Renal cortex interstitium (tissue), 11 donors: ENCODE data around the gene ANAPC1. TPM values are rescaled to one million over a fixed set of nuclear protein-coding genes. Genes with fewer than 3 reads are reported as not detected.
"Not testable (repeated sequence)": the region's sequence is repeated elsewhere in the genome, so short reads cannot be mapped to it uniquely, and the experiment has no call there.

Experiments used
- DNase-seq, 11 donors: peaks; one replicate each; pipeline ENCODE4 v3.0.0-alpha.2; 2013; ENCODE audit warnings: low read depth in 9 of 11, low spot score in 4 of 11; ENCODE audit errors: extremely low read depth in 1 of 11
- polyA plus RNA-seq, 3 donors: library from polyadenylated mRNA; unstranded; fragments of 120-200 nt; gene quantifications; one replicate each; pipeline ENCODE4 v1.2.1, GENCODE V29; 2013; ENCODE audit not compliant: insufficient read length in 3 of 3

The ANAPC1 gene
- polyA plus RNA-seq, 3 donors = 31.1 to 38.1 (median 32.0) TPM

DNA sequence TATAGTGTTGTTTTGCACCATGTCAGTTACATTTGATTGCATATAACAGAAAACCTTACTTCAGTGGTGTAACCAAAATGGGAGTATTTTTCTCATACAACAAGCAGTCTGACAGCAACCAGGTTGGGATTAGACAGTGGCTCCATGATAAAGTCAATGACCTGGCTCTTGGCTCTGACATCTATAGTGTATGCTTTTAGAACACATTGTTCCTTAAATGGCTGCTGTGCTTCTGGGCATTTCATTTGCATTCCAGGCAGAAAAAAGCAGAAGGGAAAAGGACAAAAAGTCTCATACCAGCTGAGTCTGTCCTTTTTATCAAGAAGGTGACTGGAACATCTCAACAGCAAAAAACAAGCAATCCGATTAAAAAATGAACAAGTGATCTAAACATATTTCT lies 24.6 kb upstream of the ANAPC1 start:
- no peak for DNase-seq

DNA sequence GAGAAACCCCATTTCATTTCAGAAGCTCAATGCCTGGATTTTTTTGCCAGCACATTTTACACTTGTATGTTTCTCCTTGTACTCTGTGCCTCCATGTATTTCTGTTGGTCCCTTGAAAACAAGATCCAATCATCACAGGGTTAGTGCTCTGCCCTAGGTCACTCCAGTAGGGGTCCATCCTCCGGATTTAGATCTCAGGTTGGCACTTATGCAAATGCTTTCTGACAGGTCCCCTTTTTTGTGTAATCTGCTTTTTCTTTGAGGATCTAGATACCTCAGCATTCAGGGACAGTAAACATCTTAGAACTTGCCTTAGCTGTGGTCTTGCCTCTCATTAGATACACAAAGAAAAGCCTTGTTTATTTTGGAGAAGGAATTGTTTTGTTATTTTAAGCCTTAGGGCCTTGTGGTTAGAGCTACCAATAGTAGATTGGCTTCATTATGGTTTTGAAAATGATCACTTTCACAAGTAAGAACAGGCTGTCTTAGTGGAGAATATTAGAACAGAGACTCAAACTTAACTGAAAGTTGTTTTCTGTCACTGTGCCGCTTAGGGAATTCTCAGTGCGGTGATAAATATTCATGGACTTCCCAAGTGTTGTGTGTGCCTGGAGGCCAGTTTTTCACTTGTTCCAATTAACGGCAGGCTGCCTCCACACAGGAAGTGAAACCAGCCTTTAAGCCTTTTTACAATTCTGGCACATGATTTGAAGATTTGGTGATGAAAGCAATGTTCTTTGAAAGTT lies 22.2 kb upstream of the ANAPC1 start:
- DNase-seq = no peak

DNA sequence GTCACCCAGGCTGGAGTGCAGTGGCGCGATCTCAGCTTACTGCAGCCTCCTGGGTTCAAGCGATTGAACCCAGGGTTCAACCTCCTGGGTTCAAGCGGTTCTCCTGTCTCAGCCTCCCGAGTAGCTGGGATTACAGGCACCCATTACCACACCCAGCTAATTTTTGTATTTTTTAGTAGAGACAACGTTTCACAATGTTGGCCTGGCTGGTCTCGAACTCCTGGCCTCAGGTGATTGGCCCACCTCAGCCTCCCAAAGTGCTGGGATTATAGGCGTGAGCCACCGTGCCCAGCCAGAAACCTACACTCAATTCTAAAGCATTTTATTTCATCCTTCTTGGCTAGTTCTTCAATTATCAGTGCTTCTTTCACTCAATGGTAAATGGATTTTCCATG lies 21.5 kb upstream of the ANAPC1 start:
- not testable (repeated sequence) for DNase-seq

DNA sequence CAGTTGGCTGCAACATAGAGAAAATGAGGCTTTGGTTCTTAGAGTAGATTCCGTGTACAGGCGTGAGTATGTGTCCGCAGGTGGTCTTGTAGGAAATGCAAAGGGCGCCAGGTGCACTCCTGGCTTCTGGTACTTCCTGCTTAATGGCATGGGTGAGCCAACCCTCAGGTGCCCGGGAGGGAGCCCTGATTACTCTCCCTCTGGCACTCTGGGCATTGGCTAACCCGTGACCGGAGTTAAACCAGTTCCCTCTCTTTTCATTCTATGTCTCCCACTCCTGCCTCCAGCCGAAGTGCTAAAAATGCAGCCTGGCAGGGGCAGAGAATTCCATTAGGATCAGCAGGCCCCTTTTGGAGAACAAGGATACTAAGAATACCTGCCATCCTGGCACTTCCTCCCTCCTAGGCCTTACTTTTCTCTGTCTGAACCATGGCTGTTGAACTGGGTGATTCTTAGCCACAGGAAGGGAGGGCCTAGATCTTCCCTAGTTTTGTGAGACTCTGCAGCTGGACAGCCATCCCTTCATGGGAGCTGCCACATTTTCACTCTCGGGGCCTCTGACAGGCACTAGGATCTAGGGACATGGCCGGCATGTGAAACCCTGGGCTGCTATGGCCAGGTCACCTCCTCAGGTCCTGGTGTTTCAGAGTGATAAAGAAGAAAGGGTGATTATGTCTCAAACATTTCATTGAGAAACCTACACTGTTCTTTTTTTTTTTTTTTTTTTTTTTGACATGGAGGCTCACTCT lies 20.9 kb upstream of the ANAPC1 start:
- DNase-seq = no peak

DNA sequence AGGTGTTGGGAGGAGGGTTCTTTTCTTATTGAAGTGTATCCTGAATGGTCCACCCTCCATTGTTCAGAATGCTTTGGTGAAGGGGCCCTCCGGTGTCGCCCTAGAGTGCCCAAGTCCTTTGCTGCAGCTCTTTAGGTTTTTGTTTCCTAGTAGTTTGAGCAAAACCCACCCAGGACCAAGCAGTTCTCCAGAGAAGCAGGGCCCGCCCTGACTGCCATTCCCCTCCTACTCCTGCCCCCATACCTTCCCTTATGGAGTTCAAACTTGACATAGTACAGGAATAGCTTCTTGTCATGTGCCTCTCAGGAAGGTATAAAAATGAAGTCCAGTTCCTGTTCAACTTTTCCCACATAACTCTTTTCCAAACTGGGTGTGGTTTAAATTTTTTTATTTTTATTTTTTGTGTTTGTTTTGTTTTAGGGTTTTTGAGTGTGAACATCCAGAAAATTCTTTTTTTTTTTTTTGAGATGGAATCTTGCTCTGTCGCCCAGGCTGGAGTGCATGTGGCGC lies 20.0 kb upstream of the ANAPC1 start:
- no peak for DNase-seq

GRCh38 chr2:111903516-111903915 lies 19.5 kb upstream of the ANAPC1 start:
- no peak for DNase-seq

GRCh38 chr2:111900859-111901258 lies 16.9 kb upstream of the ANAPC1 start:
- no peak for DNase-seq

DNA sequence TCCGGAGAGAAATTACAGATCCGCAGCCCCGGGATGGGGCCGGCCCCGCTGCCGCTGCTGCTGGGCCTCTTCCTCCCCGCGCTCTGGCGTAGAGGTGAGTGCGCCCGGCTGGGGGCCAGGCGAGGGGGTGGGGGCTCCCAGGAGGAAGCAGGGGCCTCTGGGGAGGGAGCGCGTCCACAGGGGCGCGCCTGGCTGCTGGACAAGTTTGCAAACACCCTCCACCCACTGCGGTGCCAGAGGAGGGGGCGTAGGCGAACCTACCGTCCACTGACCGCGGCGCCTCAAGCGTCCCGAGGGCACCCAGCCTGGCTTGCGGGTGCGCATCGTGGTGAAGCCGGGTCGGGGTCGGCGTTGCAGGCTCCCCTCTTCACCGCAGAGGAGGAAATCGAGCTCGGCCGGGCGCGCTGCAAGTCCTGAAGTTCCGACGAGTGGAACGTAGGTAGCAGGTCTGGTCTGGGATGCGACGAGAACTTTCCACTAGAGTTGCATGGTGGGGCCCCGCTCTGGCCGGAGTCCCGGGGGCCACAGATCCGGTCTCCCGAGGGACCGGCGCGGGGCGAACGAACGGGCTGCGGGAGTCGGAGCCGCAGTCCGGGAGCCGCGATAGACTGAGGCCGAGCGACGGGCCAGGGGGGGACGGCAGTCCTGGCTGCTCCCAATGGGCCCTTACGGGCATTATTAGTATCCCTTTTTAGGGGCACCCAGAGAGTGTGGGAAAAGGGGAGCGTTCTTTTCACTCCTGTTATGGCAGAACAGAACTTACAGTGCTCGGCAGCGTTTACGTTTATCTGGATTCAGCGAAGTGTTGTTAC lies 14.9 kb upstream of the ANAPC1 start:
- no peak for DNase-seq

DNA sequence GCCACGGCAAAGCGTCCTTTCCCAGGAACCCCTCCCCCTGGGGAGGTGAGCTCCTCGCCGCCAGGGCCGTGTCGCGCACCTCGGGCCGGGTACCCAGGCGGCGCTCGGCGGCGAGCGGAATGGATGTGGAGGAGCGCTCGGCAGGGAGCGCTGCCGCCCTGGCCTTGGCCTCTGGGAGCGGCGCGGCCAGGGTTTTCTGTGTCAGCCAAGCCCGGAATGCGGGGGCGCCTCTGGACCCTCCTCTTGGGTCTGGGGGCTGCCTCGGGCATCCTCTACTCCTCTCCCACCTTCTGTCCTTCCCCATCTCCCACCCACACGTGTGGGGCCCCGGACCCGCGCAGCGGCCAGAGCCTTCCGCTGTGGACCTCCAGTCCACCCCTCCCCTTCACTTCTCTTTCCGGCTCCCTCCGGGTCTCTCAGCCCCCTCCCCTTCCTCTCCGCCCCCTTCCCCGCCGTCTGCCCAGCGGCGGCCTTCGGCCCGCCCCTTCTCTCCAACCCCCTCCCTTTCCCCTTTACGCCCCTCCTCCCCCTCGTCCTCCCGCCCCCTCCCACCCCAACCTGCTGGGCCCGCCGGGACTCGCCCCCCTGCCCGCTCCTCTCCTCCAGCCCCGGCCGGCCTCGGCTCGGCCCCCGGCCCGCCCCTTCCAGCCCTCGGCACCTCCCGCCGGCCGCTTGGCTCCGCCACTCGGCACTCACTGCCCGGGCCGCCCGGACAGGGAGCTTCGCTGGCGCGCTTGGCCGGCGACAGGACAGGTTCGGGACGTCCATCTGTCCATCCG lies 14.1 kb upstream of the ANAPC1 start, which contains the start of gene MERTK:
Gene MERTK, plus strand, starts transcription at position 684 of the 779 bp plus-strand sequence. CDS start 129 bp downstream, outside the sequence.
- peak in 10 of 11 donors; percentile 83 to 93 (median 88) for DNase-seq

GRCh38 chr2:111897630-111897923 lies 13.6 kb upstream of the ANAPC1 start:
- DNase-seq = no peak

- DNase-seq = no peak
These were observed 12.6 kb upstream of the ANAPC1 start for GRCh38 chr2:111896576-111896975.

GRCh38 chr2:111896024-111896423 lies 12.0 kb upstream of the ANAPC1 start:
- no peak for DNase-seq

DNA sequence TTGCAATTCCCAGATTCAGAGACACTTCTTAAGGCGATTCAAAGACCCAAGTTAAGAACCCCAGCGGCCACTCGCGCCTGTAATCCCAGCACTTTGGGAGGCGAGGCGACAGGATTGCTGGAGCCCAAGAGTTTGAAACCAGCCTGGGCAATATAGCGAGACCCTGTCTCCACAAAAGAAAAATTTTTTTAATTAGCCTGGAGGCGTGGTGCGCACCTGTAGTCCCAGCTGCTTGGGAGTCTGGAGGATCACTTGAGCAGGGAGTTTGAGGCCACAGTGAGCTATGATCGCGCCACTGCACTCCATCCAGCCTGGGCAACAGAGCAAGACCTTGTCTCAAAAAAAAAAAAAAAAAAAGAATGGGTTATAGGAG lies 585 bp upstream of the ANAPC1 start:
- no peak for DNase-seq

DNA sequence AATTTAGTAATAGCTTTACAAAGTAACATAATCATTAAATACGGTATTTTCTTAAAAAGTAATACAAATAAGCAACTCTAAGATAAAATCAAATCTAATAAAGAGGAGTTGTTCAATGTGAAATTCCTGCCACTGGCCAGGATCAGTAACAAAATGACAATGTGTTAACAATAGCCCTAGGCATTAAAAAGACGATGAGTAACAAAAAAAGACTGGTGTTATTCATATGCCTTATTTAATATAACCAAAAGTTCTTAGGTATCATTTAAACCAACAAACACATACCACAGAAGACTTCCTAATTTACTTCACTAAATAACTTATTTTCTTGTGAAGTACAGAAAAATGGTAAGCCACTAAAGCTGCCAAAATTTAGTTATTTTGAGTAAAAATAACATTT lies 11.2 kb downstream of the ANAPC1 start:
- DNase-seq = not testable (repeated sequence)

GRCh38 chr2:111865124-111865523 lies 18.9 kb downstream of the ANAPC1 start:
- DNase-seq = not testable (repeated sequence)

GRCh38 chr2:111860005-111860404 lies 24.0 kb downstream of the ANAPC1 start:
- DNase-seq = not testable (repeated sequence)

DNA sequence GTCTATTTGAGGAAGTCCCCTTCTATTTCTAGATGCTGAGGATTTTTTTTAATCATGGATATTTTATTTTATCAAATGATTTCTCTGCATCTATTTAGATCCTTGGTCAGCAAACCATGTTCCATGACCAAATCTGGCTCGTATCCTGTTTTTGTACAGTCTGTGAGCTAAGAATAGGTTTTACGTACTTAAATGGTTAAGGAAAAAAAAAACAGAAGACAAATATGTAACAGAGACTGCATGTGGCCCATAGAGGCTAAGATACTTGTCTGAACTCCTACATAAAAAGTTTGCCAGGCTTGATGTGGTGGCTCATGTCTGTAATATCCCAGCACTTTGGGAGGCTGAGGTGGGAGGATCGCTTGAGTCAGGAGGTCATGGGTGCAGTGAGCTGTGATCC lies 31.4 kb downstream of the ANAPC1 start:
- not testable (repeated sequence) for DNase-seq

DNA sequence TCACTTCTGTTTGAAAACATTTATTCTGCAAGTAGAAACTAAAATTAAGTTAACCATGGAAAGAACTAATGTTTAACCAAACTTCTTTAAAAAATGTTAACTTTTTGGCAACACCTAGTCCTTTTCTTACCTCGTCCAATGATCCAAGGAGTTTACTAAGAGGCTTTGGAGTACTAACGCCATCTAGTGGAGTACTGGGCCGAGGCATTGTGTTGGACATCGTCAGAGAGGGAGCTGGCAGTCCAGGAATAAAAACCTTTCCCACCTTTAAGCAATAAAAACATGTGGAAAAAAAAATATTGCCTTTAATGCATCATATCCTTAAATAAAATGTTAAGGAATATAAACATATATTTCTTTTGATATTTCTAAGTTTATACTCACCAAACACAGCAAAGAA lies 33.3 kb downstream of the ANAPC1 start:
- DNase-seq = peak in 6 of 11 donors; percentile 0 to 13 (median 4)
